AG09319 (cell line): ENCODE data around the gene TBATA.

Source experiments
- DNase-seq: peaks from one replicate; pipeline ENCODE4 v3.0.0-alpha.2; 2010; ENCODE audit warnings: low read depth; ENCODE audit errors: extremely low read depth
- TF ChIP-seq, protein P1 (sequence below): IDR thresholded peaks from 2 replicates; pipeline ENCODE4 v1.5.1; 2011; ENCODE audit warnings: low read depth, mild to moderate bottlenecking, inconsistent platforms, low read length, moderate library complexity

The TBATA gene

DNA sequence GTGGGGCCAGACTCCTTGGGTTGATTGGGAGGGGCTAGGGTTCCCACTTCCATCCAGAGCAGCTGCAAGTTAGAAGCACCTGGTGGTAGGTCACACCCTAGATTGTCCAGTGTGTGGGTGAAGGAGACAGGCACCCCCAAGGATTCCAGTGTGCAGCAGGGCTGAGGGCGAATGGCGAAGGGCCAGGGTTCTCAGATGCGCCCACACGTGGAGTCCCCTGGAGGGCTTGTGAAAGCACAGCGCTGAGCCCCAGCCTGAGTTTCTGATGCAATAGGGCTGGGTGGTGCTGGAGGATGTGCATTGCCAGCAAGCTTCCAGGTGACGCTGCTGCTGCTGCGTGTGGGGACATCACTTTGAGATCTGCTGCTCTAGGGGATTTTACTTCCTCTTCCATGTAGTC is 25.4 kb downstream of the TBATA start:
- TF ChIP-seq, protein P1, sequence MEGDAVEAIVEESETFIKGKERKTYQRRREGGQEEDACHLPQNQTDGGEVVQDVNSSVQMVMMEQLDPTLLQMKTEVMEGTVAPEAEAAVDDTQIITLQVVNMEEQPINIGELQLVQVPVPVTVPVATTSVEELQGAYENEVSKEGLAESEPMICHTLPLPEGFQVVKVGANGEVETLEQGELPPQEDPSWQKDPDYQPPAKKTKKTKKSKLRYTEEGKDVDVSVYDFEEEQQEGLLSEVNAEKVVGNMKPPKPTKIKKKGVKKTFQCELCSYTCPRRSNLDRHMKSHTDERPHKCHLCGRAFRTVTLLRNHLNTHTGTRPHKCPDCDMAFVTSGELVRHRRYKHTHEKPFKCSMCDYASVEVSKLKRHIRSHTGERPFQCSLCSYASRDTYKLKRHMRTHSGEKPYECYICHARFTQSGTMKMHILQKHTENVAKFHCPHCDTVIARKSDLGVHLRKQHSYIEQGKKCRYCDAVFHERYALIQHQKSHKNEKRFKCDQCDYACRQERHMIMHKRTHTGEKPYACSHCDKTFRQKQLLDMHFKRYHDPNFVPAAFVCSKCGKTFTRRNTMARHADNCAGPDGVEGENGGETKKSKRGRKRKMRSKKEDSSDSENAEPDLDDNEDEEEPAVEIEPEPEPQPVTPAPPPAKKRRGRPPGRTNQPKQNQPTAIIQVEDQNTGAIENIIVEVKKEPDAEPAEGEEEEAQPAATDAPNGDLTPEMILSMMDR = no peak
- no peak for DNase-seq

DNA sequence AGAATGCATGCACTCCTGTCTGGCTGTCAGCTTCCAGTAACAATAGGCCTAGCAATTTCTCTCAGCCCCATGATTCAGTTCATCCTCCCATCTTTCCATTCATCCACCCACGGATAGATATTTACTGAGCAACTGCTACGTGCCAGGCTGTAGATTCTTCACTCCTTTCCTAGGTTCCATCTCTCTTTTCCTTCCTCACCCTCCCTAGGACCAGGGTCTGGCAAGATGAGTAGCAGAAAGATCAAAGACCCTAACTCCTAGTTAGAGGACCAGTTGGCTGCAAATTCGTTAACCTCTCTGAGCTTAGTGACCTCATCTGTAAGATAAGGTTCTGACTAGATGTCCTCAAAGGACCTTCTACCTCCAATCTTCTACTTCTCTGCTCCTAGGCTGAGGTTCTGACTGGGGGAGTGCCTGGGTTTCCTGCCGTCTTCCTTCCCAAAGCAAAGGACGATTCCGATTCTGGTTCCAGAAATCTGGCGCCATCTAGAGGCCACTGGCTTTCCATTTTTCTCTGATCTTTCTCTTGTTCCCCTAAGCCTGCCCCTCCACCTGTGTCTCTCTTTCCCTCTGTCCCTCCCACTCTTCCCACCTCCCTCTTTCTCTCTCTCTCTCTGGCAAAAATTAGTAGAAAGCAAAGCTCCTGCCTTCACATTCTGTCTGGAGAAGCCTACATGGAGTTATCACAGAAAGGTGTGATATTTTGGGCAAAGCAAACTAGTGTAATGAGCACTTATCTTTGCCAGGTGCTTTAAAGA is 26.2 kb downstream of the TBATA start:
- TF ChIP-seq, protein P1 = peak; percentile 74
- peak; percentile 36 for DNase-seq

DNA sequence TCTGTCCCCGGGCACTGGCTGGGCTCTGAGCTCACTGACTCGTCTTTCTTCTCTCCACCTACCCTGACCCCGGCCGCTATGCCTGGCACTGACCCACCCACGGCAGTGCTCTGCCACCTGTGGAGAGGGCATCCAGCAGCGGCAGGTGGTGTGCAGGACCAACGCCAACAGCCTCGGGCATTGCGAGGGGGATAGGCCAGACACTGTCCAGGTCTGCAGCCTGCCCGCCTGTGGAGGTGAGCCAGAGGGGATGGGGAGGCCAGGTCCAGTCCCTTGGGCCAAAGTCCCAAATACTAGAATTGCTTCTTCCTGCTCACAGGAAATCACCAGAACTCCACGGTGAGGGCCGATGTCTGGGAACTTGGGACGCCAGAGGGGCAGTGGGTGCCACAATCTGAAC is 27.3 kb downstream of the TBATA start:
- no peak for DNase-seq
- TF ChIP-seq, protein P1 = no peak

DNA sequence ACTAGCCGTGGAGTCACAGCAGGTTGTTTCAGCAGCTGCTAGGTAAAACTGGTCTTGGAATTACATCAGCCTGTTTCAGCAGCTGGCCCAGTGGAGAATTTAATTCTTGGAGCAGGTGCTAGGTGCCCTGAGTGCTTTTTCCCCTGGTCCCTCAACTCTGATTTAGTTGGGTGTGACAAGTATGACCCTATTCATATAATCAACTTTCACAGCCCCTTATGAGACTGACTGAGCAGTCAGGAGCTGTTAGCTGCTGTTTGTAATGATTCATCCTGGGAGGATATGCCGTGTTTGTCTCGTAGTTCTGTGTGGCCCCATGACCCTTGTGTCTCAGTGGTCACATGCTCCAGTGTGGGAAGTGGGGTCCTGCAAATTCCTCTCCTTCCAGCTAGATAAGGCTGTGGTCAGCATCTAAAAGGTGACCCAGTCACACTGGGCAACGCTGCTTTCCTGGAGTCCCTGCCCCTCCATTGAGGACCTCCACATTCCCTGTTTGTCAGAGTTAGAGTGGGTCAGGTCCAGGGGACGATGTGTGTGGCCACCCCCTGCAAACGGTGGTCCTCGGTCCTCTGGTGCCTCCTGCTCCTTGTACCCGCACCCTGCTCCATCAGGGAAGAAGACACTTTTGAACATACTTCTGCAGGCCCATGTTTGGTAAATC is 28.3 kb downstream of the TBATA start:
- no peak for DNase-seq
- TF ChIP-seq, protein P1 = no peak

DNA sequence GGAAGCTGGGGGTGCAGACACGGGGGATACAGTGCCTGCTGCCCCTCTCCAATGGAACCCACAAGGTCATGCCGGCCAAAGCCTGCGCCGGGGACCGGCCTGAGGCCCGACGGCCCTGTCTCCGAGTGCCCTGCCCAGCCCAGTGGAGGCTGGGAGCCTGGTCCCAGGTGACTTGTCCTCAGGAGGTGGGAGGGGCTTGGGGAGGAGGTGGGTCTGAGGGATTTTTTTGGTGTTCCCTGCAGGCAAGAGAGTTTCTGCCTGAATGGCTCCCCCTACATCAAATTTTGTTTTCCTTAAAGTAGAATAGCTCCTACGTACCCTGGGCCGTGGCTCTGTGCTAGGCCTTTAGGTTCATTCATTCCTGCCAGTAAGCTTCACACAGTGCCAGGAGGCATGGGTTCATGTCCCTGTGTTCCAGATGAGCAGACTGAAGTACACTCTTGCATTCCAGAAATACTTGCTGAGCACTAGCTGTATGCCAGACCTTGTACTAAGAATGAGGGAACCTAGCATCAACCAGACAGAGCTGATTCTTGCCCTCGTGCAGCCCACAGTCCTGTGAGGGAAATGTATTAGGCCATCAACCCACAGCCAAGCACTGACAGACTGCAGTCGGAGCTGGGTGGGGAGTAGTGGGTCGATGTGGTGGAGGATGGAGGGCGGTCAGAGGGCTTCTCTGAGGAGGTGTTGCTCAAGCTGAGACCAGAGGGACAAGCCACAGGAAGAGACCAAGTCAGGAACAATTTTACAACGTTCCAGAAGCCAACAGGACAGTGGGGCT is 31.1 kb downstream of the TBATA start:
- TF ChIP-seq, protein P1 = no peak

DNA sequence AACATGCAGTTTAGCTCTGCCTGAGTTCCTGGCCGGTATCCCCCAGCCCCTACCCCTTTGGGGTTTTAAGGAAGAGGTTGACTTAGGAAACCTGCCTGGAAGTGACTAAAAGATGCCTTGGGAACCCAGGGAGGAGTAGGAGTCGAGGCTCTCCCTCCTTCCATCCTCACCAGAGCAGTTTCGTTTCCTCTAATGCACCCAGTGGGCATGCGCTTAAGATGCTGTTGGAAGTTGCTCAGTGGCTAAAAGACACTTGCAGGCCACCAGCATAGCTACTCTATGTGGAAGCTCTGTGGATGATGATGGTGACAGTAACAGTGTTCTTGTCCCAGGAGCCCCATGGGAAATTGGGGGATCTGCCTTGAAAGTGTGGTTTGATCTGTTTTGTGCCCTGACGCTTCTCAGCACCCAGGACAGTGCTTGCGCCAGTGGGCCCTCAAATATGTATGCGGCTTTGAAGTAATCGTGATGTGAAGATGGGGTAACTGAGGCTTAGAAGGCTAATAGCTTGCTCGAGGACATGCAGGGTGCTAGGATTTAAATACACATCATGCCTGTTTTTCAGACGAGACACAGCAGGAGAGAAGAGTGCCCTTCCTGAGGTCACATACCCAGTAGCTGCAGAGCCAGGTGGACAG is 32.0 kb downstream of the TBATA start:
- no peak for DNase-seq
- TF ChIP-seq, protein P1 = no peak

More for the DNA sequence above, 31.1 kb downstream of the TBATA start:
- DNase-seq = no peak
